Esophagus muscularis mucosa (tissue), 3 donors: Measurements from ENCODE around the gene GRM4.

Experiments
- CTCF ChIP-seq, 3 experiments: fragments of 200-600 bp in 2 of 3; fragments of 450-650 bp in 1 of 3; sonication (generic) in 2 of 3; IDR thresholded peaks; one replicate each; pipeline ENCODE4 v1.5.1; 2017 to 2019; ENCODE audit warnings: antibody characterized with exemption in 3 of 3, mild to moderate bottlenecking in 2 of 3, moderate library complexity in 1 of 3
- POLR2A ChIP-seq: fragments of 450-650 bp; IDR thresholded peaks from one replicate; pipeline ENCODE4 v1.6.1; 2017; ENCODE audit warnings: antibody characterized with exemption, moderate library complexity, mild to moderate bottlenecking, low read depth
- POLR2AphosphoS5 ChIP-seq, 2 donors: sonication (generic); formaldehyde crosslinking; IDR thresholded peaks; one replicate each; pipeline ENCODE4 v1.6.1; 2017; ENCODE audit warnings: antibody characterized with exemption in 2 of 2

- TF ChIP-seq POLR2A, result no peak
- no peak for TF ChIP-seq CTCF (IDR thresholded peaks at IDR 0.05)
- TF ChIP-seq POLR2AphosphoS5 (IDR thresholded peaks at IDR 0.05), result no peak
Measured at GRCh38 chr6:34035704-34036356, 110.1 kb downstream of the GRM4 start.
